Esophagus squamous epithelium (tissue), 4 donors: ENCODE measurements around the gene CNOT6.
"Not testable (repeated sequence)": the region's sequence is repeated elsewhere in the genome, so short reads cannot be mapped to it uniquely, and the experiment has no call there.

Experiments used
- CTCF ChIP-seq, 6 experiments: fragments of 450-650 bp in 4 of 6; fragments of 200-600 bp in 2 of 6; sonication (generic) in 2 of 6; IDR thresholded peaks; one replicate each; pipeline ENCODE4 v1.5.1; 2016 to 2019; ENCODE audit warnings: antibody characterized with exemption in 6 of 6, mild to moderate bottlenecking in 4 of 6, moderate library complexity in 4 of 6
- POLR2A ChIP-seq, 4 donors: fragments of 450-650 bp; IDR thresholded peaks; one replicate each; pipeline ENCODE4 v1.6.1; 2017; ENCODE audit warnings: antibody characterized with exemption in 4 of 4, mild to moderate bottlenecking in 4 of 4, moderate library complexity in 3 of 4

- not testable (repeated sequence) for TF ChIP-seq CTCF, POLR2A (IDR thresholded peaks at IDR 0.05)
Observed at GRCh38 chr5:180496806-180497205, 2.6 kb downstream of the CNOT6 start.
